SK-N-MC (cell line): Measurements from ENCODE around the gene CIT.
"Not testable (repeated sequence)": the region's sequence is repeated elsewhere in the genome, so short reads cannot be mapped to it uniquely, and the experiment has no call there.

ENCODE experiments used
- DNase-seq: peaks from one replicate; pipeline ENCODE4 v3.0.0-alpha.2; 2011; ENCODE audit warnings: low read depth, low spot score
- H3K27ac ChIP-seq: fragments of 200-600 bp; sonication (generic); 2 replicates; pipeline ENCODE4 v1.5.1; 2016; ENCODE audit warnings: mixed run types
- H3K36me3 ChIP-seq: fragments of 200-600 bp; sonication (generic); 2 replicates; pipeline ENCODE4 v1.6.1; 2017; ENCODE audit warnings: antibody characterized with exemption, low read length, mixed read lengths; ENCODE audit not compliant: insufficient read depth
- H3K4me3 ChIP-seq: fragments of 200-600 bp; sonication (generic); 2 replicates; pipeline ENCODE4 v1.5.1; 2016
- H3K9ac ChIP-seq: fragments of 200-600 bp; sonication (generic); 2 replicates; pipeline ENCODE4 v1.8.0; 2017; ENCODE audit warnings: mixed run types, mixed read lengths; ENCODE audit not compliant: insufficient read length
- H3K9me3 ChIP-seq: fragments of 200-600 bp; sonication (generic); 2 replicates; pipeline ENCODE4 v1.6.1; 2017; ENCODE audit warnings: low read depth, mild to moderate bottlenecking, antibody characterized with exemption, low read length, moderate library complexity, mixed read lengths
- EZH2 ChIP-seq: fragments of 200-600 bp; sonication (generic); IDR thresholded peaks from one replicate; pipeline ENCODE4 v1.6.1; 2017; ENCODE audit warnings: antibody characterized with exemption
- FOXP2 ChIP-seq: optimal IDR thresholded peaks from 2 replicates; pipeline ENCODE3; 2011; ENCODE audit warnings: mild to moderate bottlenecking, moderate library complexity; ENCODE audit not compliant: insufficient read depth; ENCODE audit errors: extremely low read length, control extremely low read depth
- POLR2AphosphoS5 ChIP-seq: IDR thresholded peaks from 2 replicates; pipeline ENCODE4 v1.6.1; 2012; ENCODE audit warnings: mild to moderate bottlenecking, low read depth, low read length, borderline replicate concordance

Gene CIT

GRCh38 chr12:119664642-119665041 is 212.5 kb downstream of the CIT start:
- no peak overlapping the region for H3K27ac ChIP-seq
- no peaks in the 10 kb centered on the region; the same call in 1 of the 2 replicates for H3K36me3 ChIP-seq
- no peaks in the 10 kb centered on the region for H3K9me3 ChIP-seq
- no peak overlapping the region for H3K4me3 ChIP-seq
- no peak for DNase-seq
- no peak overlapping the region for H3K9ac ChIP-seq
- TF ChIP-seq POLR2AphosphoS5 (no peak), FOXP2 (no peak)

- H3K36me3 ChIP-seq = no peaks in the 10 kb centered on the region
- no peaks in the 10 kb centered on the region for H3K9me3 ChIP-seq
- no peak overlapping the region for H3K9ac ChIP-seq
- no peak overlapping the region for H3K4me3 ChIP-seq
- no peak for DNase-seq
- TF ChIP-seq EZH2 = no peak
- no peak for TF ChIP-seq FOXP2
- no peak for TF ChIP-seq POLR2AphosphoS5
- no peak overlapping the region for H3K27ac ChIP-seq
Measured at GRCh38 chr12:119661882-119662281, 215.2 kb downstream of the CIT start.

- H3K27ac ChIP-seq = no peak overlapping the region
- H3K4me3 ChIP-seq = no peak overlapping the region
- no peaks in the 10 kb centered on the region for H3K9me3 ChIP-seq
- H3K9ac ChIP-seq = no peak overlapping the region
- no peak for DNase-seq
- TF ChIP-seq POLR2AphosphoS5 = no peak
- no peak for TF ChIP-seq FOXP2
- no peak for TF ChIP-seq EZH2
- no peaks in the 10 kb centered on the region for H3K36me3 ChIP-seq
Measured at GRCh38 chr12:119660076-119660475, 217.0 kb downstream of the CIT start.

- Histone ChIP-seq H3K36me3 (no peaks in the 10 kb centered on the region), H3K27ac (no peak overlapping the region), H3K4me3 (no peak overlapping the region), H3K9me3 (no peaks in the 10 kb centered on the region), H3K9ac (no peak overlapping the region)
- TF ChIP-seq FOXP2 = no peak
- TF ChIP-seq POLR2AphosphoS5 = no peak
- no peak for TF ChIP-seq EZH2
- DNase-seq = no peak
Measured at GRCh38 chr12:119659289-119659897, 217.7 kb downstream of the CIT start.

GRCh38 chr12:119658166-119658565 is 219.0 kb downstream of the CIT start:
- not testable (repeated sequence) for H3K4me3 ChIP-seq, H3K9ac ChIP-seq, H3K36me3 ChIP-seq, H3K9me3 ChIP-seq, H3K27ac ChIP-seq, DNase-seq

GRCh38 chr12:119657001-119657400 is 220.1 kb downstream of the CIT start:
- H3K9me3 ChIP-seq, H3K9ac ChIP-seq, DNase-seq, H3K36me3 ChIP-seq, H3K27ac ChIP-seq, H3K4me3 ChIP-seq: not testable (repeated sequence)

- TF ChIP-seq EZH2 = no peak
- no peaks in the 10 kb centered on the region for H3K9me3 ChIP-seq
- no peak overlapping the region for H3K4me3 ChIP-seq
- no peak overlapping the region for H3K27ac ChIP-seq
- DNase-seq = no peak
- H3K9ac ChIP-seq = no peak overlapping the region
- H3K36me3 ChIP-seq = no peaks in the 10 kb centered on the region
Measured at GRCh38 chr12:119652665-119653064, 224.5 kb downstream of the CIT start.

GRCh38 chr12:119649202-119649808 is 227.8 kb downstream of the CIT start:
- Histone ChIP-seq H3K36me3 (no peaks in the 10 kb centered on the region), H3K9ac (peak overlapping the region; percentile 33), H3K4me3 (no peak overlapping the region), H3K27ac (no peak overlapping the region), H3K9me3 (no peaks in the 10 kb centered on the region)
- DNase-seq = no peak
- no peak for TF ChIP-seq POLR2AphosphoS5
- TF ChIP-seq FOXP2 = no peak

GRCh38 chr12:119645535-119646059 is 231.5 kb downstream of the CIT start:
- TF ChIP-seq FOXP2 = no peak
- TF ChIP-seq POLR2AphosphoS5 = no peak
- no peak for TF ChIP-seq EZH2
- no peaks in the 10 kb centered on the region for H3K36me3 ChIP-seq
- DNase-seq = no peak
- H3K9ac ChIP-seq = no peak overlapping the region
- H3K9me3 ChIP-seq = no peaks in the 10 kb centered on the region
- H3K27ac ChIP-seq = no peak overlapping the region
- no peak overlapping the region for H3K4me3 ChIP-seq
